Stomach (tissue), 9 donors: Measurements from ENCODE around the gene BCR. TPM values are rescaled to one million over a fixed set of nuclear protein-coding genes. Genes with fewer than 3 reads are reported as not detected.

Experiments
- DNase-seq, 2 donors: peaks; one replicate each; pipeline versions ENCODE4 v3.0.0 to v3.0.0-alpha.2; 2013 to 2019
- H3K27ac ChIP-seq, 5 donors: fragments of 200-600 bp in 4 of 5; sonication (generic) in 4 of 5; one replicate each; pipeline ENCODE4 v1.5.1; 2013 to 2019; ENCODE audit warnings: mild to moderate bottlenecking in 1 of 5, moderate library complexity in 1 of 5
- H3K27me3 ChIP-seq, 3 donors: fragments of 200-600 bp; sonication (generic); one replicate each; pipeline ENCODE4 v1.5.1; 2017 to 2019; ENCODE audit warnings: mixed run types in 1 of 3
- H3K36me3 ChIP-seq, 4 donors: fragments of 200-600 bp; sonication (generic); 1 replicate in 3 of 4; 2 replicates in 1 of 4; pipeline ENCODE4 v1.5.1; 2016 to 2019
- H3K4me1 ChIP-seq, 4 donors: fragments of 200-600 bp; sonication (generic); one replicate each; pipeline ENCODE4 v1.5.1; 2016 to 2019
- H3K4me3 ChIP-seq, 4 donors: fragments of 200-600 bp; sonication (generic) in 3 of 4; one replicate each; pipeline ENCODE4 v1.5.1; 2016 to 2019; ENCODE audit warnings: mild to moderate bottlenecking in 1 of 4
- H3K9me3 ChIP-seq, 4 donors: fragments of 200-600 bp; sonication (generic); one replicate each; pipeline ENCODE4 v1.5.1; 2016 to 2019
- CTCF ChIP-seq, 7 experiments: fragments of 450-650 bp in 4 of 7; fragments of 200-600 bp in 3 of 7; sonication (generic) in 3 of 7; IDR thresholded peaks; one replicate each; pipeline ENCODE4 v1.5.1; 2016 to 2019; ENCODE audit warnings: antibody characterized with exemption in 7 of 7, control low read depth in 2 of 7, mild to moderate bottlenecking in 1 of 7
- EP300 ChIP-seq: sonication (generic); formaldehyde crosslinking; IDR thresholded peaks from one replicate; pipeline ENCODE4 v1.6.1; 2017; ENCODE audit warnings: antibody characterized with exemption
- POLR2A ChIP-seq, 4 donors: fragments of 450-650 bp; IDR thresholded peaks; one replicate each; pipeline ENCODE4 v1.6.1; 2016; ENCODE audit warnings: antibody characterized with exemption in 4 of 4, control low read depth in 2 of 4, mild to moderate bottlenecking in 1 of 4, moderate library complexity in 1 of 4
- POLR2AphosphoS5 ChIP-seq, 3 donors: sonication (generic); formaldehyde crosslinking; IDR thresholded peaks; one replicate each; pipeline ENCODE4 v1.6.1; 2016; ENCODE audit warnings: antibody characterized with exemption in 3 of 3
- WGBS, 5 donors: extraction: QIAGEN DNeasy Blood & Tissue Kit in 3 of 5; methylation state at CpG; one replicate each; pipeline versions ENCODE4 v1.1.5 to v1.1.7; 2013 to 2018; 5-methylcytosine and 5-hydroxymethylcytosine counted together
- intact Hi-C: fragments of 100-400 bp; cut with DNase I; formaldehyde crosslinking; loops from one replicate; pipeline ENCODE4 v1.15.1; 2023; ENCODE audit warnings: low total_unique reads
- polyA plus RNA-seq, 3 donors: library from polyadenylated mRNA; stranded (reverse); fragments of 200-250 nt; gene quantifications; one replicate each; pipeline ENCODE4 v1.2.3, GENCODE V29; 2013
- total RNA-seq, 5 donors: library from RNA; depleted of rRNA; stranded (reverse); fragments of >200 nt; gene quantifications; one replicate each; pipeline versions ENCODE4 v1.1.0 to v1.2.3, GENCODE V29; 2014 to 2016
- donor health status: healthy with polysubstance abuse.
- donor health status: Bipolar disorder and iron deficiency.
- donor health status: healthy.

Gene BCR
- total and polyA plus RNA-seq, 8 donors = 10.4 to 80.1 (median 19.6) TPM

GRCh38 chr22:23216461-23217170 lies 36.3 kb downstream of the BCR start:
- Histone ChIP-seq H3K27me3 (no peaks in the 10 kb centered on the region), H3K4me3 (no peak overlapping the region), H3K4me1 (peaks cover 67 to 99% (median 81%) of the 10 kb centered on the region in 4 donors), H3K27ac (peak overlapping the region in 3 of 5 donors; percentile 42 to 86 (median 76)), H3K9me3 (no peaks in the 10 kb centered on the region), H3K36me3 (no peaks in the 10 kb centered on the region)
- no peak for DNase-seq
- intact Hi-C loops = no loop called here
- no peak for TF ChIP-seq EP300
- TF ChIP-seq CTCF (IDR thresholded peaks at IDR 0.05) = no peak
- no peak for TF ChIP-seq POLR2AphosphoS5 (IDR thresholded peaks at IDR 0.05)
- TF ChIP-seq POLR2A (IDR thresholded peaks at IDR 0.05) = no peak
- 53 to 79% (median 78%) methylated on average over 16 of the region's 16 CpGs for WGBS, 5 donors

- WGBS, 5 donors = 49 to 62% (median 61%) methylated on average over 16 of the region's 16 CpGs
- peak overlapping the region in 4 of 5 donors; percentile 48 to 86 (median 72) for H3K27ac ChIP-seq
- H3K9me3 ChIP-seq = no peaks in the 10 kb centered on the region
- H3K36me3 ChIP-seq = no peaks in the 10 kb centered on the region
- H3K4me3 ChIP-seq = no peak overlapping the region
- DNase-seq = peak in 1 of 2 donors; percentile 66
- H3K4me1 ChIP-seq = peaks cover 64 to 100% (median 83%) of the 10 kb centered on the region in 4 donors
- no peak for TF ChIP-seq POLR2AphosphoS5 (IDR thresholded peaks at IDR 0.05)
- TF ChIP-seq POLR2A (IDR thresholded peaks at IDR 0.05) = no peak
- TF ChIP-seq CTCF (IDR thresholded peaks at IDR 0.05) = no peak
- TF ChIP-seq EP300 = no peak
- H3K27me3 ChIP-seq = no peaks in the 10 kb centered on the region
- intact Hi-C loops = no loop called here
Observed at GRCh38 chr22:23217171-23218052, 37.1 kb downstream of the BCR start.

GRCh38 chr22:23218053-23218866 lies 38.0 kb downstream of the BCR start:
- no peaks in the 10 kb centered on the region for H3K9me3 ChIP-seq
- WGBS, 5 donors = 44 to 53% (median 48%) methylated on average over 10 to 12 of the region's 12 CpGs
- H3K4me3 ChIP-seq = peak overlapping the region in 1 of 4 donors; percentile 21
- peak overlapping the region; percentile 48 to 86 (median 68) for H3K27ac ChIP-seq
- DNase-seq = no peak
- no peaks in the 10 kb centered on the region for H3K27me3 ChIP-seq
- TF ChIP-seq POLR2A (IDR thresholded peaks at IDR 0.05) (no peak), CTCF (IDR thresholded peaks at IDR 0.05) (no peak), EP300 (no peak), POLR2AphosphoS5 (IDR thresholded peaks at IDR 0.05) (no peak)
- peaks cover 63 to 100% (median 87%) of the 10 kb centered on the region in 4 donors for H3K4me1 ChIP-seq
- intact Hi-C loops = no loop called here
- no peaks in the 10 kb centered on the region for H3K36me3 ChIP-seq

GRCh38 chr22:23218867-23219251 lies 38.5 kb downstream of the BCR start:
- peak overlapping the region; percentile 48 to 86 (median 68) for H3K27ac ChIP-seq
- H3K4me1 ChIP-seq = peaks cover 66 to 100% (median 93%) of the 10 kb centered on the region in 4 donors
- intact Hi-C loops = no loop called here
- DNase-seq = peak; percentile 67 to 89
- 12 to 21% (median 16%) methylated on average over 9 to 11 of the region's 11 CpGs for WGBS, 5 donors
- peak overlapping the region in 1 of 4 donors; percentile 21 for H3K4me3 ChIP-seq
- TF ChIP-seq EP300 = no peak
- no peak for TF ChIP-seq POLR2A (IDR thresholded peaks at IDR 0.05)
- TF ChIP-seq CTCF (IDR thresholded peaks at IDR 0.05) = no peak
- TF ChIP-seq POLR2AphosphoS5 (IDR thresholded peaks at IDR 0.05) = no peak
- no peaks in the 10 kb centered on the region for H3K27me3 ChIP-seq
- no peaks in the 10 kb centered on the region for H3K36me3 ChIP-seq
- no peaks in the 10 kb centered on the region for H3K9me3 ChIP-seq
